Testis (tissue), 2 donors: ENCODE measurements around the gene GABBR2.

Source experiments
- POLR2A ChIP-seq: fragments of 450-650 bp; IDR thresholded peaks from one replicate; pipeline ENCODE4 v1.6.1; 2017; ENCODE audit warnings: antibody characterized with exemption, mild to moderate bottlenecking, moderate library complexity
- TF ChIP-seq, protein P1 (sequence below), 3 experiments: fragments of 450-650 bp in 2 of 3; fragments of 200-600 bp in 1 of 3; sonication (generic) in 1 of 3; IDR thresholded peaks; one replicate each; pipeline ENCODE4 v1.5.1; 2016 to 2019; ENCODE audit warnings: antibody characterized with exemption in 3 of 3, mild to moderate bottlenecking in 2 of 3, moderate library complexity in 1 of 3

DNA sequence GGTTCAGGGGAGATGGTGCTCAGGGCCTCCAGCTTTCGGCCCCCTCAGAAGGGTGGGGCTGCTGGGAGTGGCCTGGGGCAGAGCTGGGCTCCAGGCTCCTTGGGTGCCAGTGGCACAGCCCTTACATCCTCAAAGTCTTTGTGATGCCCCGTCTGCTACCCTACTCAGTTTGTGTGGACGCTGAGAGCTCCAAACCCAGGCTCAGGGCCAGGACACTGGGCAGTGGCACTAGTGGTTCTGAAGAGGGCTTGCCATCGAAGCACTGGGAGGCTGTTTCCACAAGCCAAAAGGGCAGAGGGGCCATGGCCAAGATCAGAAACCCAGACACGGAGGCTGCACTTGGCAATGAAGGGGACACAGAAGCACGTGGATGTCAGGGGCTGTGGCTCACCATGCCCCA, 99.1 kb downstream of the GABBR2 start:
- TF ChIP-seq, protein P1, sequence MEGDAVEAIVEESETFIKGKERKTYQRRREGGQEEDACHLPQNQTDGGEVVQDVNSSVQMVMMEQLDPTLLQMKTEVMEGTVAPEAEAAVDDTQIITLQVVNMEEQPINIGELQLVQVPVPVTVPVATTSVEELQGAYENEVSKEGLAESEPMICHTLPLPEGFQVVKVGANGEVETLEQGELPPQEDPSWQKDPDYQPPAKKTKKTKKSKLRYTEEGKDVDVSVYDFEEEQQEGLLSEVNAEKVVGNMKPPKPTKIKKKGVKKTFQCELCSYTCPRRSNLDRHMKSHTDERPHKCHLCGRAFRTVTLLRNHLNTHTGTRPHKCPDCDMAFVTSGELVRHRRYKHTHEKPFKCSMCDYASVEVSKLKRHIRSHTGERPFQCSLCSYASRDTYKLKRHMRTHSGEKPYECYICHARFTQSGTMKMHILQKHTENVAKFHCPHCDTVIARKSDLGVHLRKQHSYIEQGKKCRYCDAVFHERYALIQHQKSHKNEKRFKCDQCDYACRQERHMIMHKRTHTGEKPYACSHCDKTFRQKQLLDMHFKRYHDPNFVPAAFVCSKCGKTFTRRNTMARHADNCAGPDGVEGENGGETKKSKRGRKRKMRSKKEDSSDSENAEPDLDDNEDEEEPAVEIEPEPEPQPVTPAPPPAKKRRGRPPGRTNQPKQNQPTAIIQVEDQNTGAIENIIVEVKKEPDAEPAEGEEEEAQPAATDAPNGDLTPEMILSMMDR (IDR thresholded peaks at IDR 0.05): no peak
- no peak for TF ChIP-seq POLR2A
